GM23338 (cell line): Measurements from ENCODE around the gene RPL41. TPM values are rescaled to one million over a fixed set of nuclear protein-coding genes. Genes with fewer than 3 reads are reported as not detected.

Experiments
- CREB1 ChIP-seq: fragments of 250-450 bp; sonication (Bioruptor Pico); IDR thresholded peaks from 2 replicates; pipeline ENCODE4 v1.5.0; 2020; ENCODE audit warnings: low read depth, mild to moderate bottlenecking, moderate library complexity
- STAT1 ChIP-seq: IDR thresholded peaks from one replicate; pipeline ENCODE4 v1.6.1; 2016; ENCODE audit warnings: antibody characterized with exemption; ENCODE audit not compliant: unreplicated experiment
- polyA plus RNA-seq: library from polyadenylated mRNA; unstranded; fragments of >200 nt; fragmentation: Nextera tagmentation; extraction: Ambion mirVana; gene quantifications from 2 replicates; pipeline ENCODE4 v1.2.1, GENCODE V29; 2016
- total RNA-seq: library from RNA; depleted of rRNA; stranded (reverse); fragments of >200 nt; shearing (Covaris generic); gene quantifications from 2 replicates; pipeline ENCODE4 v1.2.3, GENCODE V29; 2014
- TF ChIP-seq, protein P1 (sequence below): fragments of 250-450 bp; sonication (Bioruptor Pico); IDR thresholded peaks from 2 replicates; pipeline ENCODE4 v1.5.0; 2020; ENCODE audit warnings: mild to moderate bottlenecking, moderate library complexity
- TF ChIP-seq, protein P2 (sequence below): IDR thresholded peaks from one replicate; pipeline ENCODE4 v1.6.1; 2018; ENCODE audit warnings: antibody characterized with exemption; ENCODE audit not compliant: unreplicated experiment
- TF ChIP-seq, protein P3 (sequence below), 2 experiments: fragments of 200-600 bp in 1 of 2; sonication (generic) in 1 of 2; conservative IDR thresholded peaks; 2 replicates each; pipeline versions ENCODE4 v1.5.1 to v1.6.1; 2016 to 2017; ENCODE audit warnings: antibody characterized with exemption in 2 of 2, low read depth in 2 of 2, mild to moderate bottlenecking in 2 of 2, moderate library complexity in 1 of 2

RPL41 gene
- total and polyA plus RNA-seq, 2 experiments from 2014 or later: 2,039 to 3,875 TPM

DNA sequence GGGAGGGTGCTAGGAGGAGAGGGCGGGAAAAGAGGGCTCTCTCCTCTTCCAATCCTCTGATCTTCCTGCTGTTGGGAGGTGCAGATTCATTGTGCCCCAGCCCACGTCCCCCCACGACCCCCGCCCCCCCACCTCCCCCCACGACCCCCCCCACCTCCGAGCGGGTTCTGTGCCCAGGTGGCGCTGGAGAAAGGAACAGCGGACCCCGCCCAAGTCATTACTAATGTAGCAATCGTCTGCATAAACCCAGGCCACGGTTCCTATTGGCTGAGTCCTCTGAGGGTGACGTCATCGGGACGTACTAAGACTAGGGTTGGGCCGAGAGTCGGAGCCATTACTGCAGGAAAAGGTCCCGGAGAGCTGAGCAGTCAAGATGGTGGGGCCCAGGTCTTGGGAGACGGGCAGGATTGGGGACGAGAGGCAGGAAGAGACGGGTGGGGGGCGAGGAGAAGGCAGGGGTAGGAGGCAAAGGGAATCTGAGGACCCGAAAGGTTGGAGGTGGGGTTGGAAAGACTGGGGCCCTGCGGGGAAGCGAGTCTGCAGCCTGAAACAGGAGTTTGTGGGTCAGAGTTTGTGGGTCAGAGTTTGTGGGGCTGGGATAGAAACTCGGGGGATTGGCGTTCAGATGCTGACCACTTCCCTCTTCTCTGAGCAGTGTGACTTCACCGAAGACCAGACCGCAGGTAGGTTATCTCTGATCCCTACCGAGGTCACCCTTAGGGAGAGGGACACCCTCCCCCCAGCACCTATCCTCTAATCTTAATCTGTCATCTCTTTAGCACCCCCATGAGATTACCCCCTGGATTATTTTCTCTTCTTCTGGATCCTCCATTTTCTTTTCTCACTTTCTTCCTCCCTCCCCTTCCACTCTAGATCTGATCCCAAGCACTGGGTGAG lies 41.8 kb downstream of the RPL41 start, which contains the start of gene MYL6 (continued):
- TF ChIP-seq, protein P1, sequence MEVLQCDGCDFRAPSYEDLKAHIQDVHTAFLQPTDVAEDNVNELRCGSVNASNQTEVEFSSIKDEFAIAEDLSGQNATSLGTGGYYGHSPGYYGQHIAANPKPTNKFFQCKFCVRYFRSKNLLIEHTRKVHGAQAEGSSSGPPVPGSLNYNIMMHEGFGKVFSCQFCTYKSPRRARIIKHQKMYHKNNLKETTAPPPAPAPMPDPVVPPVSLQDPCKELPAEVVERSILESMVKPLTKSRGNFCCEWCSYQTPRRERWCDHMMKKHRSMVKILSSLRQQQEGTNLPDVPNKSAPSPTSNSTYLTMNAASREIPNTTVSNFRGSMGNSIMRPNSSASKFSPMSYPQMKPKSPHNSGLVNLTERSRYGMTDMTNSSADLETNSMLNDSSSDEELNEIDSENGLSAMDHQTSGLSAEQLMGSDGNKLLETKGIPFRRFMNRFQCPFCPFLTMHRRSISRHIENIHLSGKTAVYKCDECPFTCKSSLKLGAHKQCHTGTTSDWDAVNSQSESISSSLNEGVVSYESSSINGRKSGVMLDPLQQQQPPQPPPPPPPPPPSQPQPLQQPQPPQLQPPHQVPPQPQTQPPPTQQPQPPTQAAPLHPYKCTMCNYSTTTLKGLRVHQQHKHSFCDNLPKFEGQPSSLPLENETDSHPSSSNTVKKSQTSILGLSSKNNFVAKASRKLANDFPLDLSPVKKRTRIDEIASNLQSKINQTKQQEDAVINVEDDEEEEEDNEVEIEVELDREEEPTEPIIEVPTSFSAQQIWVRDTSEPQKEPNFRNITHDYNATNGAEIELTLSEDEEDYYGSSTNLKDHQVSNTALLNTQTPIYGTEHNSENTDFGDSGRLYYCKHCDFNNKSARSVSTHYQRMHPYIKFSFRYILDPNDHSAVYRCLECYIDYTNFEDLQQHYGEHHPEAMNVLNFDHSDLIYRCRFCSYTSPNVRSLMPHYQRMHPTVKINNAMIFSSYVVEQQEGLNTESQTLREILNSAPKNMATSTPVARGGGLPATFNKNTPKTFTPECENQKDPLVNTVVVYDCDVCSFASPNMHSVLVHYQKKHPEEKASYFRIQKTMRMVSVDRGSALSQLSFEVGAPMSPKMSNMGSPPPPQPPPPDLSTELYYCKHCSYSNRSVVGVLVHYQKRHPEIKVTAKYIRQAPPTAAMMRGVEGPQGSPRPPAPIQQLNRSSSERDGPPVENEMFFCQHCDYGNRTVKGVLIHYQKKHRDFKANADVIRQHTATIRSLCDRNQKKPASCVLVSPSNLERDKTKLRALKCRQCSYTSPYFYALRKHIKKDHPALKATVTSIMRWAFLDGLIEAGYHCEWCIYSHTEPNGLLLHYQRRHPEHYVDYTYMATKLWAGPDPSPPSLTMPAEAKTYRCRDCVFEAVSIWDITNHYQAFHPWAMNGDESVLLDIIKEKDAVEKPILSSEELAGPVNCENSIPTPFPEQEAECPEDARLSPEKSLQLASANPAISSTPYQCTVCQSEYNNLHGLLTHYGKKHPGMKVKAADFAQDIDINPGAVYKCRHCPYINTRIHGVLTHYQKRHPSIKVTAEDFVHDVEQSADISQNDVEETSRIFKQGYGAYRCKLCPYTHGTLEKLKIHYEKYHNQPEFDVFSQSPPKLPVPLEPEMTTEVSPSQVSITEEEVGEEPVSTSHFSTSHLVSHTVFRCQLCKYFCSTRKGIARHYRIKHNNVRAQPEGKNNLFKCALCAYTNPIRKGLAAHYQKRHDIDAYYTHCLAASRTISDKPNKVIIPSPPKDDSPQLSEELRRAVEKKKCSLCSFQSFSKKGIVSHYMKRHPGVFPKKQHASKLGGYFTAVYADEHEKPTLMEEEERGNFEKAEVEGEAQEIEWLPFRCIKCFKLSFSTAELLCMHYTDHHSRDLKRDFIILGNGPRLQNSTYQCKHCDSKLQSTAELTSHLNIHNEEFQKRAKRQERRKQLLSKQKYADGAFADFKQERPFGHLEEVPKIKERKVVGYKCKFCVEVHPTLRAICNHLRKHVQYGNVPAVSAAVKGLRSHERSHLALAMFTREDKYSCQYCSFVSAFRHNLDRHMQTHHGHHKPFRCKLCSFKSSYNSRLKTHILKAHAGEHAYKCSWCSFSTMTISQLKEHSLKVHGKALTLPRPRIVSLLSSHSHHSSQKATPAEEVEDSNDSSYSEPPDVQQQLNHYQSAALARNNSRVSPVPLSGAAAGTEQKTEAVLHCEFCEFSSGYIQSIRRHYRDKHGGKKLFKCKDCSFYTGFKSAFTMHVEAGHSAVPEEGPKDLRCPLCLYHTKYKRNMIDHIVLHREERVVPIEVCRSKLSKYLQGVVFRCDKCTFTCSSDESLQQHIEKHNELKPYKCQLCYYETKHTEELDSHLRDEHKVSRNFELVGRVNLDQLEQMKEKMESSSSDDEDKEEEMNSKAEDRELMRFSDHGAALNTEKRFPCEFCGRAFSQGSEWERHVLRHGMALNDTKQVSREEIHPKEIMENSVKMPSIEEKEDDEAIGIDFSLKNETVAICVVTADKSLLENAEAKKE (CRISPR knock-in tag): no peak
- TF ChIP-seq, protein P2, sequence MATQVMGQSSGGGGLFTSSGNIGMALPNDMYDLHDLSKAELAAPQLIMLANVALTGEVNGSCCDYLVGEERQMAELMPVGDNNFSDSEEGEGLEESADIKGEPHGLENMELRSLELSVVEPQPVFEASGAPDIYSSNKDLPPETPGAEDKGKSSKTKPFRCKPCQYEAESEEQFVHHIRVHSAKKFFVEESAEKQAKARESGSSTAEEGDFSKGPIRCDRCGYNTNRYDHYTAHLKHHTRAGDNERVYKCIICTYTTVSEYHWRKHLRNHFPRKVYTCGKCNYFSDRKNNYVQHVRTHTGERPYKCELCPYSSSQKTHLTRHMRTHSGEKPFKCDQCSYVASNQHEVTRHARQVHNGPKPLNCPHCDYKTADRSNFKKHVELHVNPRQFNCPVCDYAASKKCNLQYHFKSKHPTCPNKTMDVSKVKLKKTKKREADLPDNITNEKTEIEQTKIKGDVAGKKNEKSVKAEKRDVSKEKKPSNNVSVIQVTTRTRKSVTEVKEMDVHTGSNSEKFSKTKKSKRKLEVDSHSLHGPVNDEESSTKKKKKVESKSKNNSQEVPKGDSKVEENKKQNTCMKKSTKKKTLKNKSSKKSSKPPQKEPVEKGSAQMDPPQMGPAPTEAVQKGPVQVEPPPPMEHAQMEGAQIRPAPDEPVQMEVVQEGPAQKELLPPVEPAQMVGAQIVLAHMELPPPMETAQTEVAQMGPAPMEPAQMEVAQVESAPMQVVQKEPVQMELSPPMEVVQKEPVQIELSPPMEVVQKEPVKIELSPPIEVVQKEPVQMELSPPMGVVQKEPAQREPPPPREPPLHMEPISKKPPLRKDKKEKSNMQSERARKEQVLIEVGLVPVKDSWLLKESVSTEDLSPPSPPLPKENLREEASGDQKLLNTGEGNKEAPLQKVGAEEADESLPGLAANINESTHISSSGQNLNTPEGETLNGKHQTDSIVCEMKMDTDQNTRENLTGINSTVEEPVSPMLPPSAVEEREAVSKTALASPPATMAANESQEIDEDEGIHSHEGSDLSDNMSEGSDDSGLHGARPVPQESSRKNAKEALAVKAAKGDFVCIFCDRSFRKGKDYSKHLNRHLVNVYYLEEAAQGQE: no peak
- no peak for TF ChIP-seq STAT1
- TF ChIP-seq, protein P3, sequence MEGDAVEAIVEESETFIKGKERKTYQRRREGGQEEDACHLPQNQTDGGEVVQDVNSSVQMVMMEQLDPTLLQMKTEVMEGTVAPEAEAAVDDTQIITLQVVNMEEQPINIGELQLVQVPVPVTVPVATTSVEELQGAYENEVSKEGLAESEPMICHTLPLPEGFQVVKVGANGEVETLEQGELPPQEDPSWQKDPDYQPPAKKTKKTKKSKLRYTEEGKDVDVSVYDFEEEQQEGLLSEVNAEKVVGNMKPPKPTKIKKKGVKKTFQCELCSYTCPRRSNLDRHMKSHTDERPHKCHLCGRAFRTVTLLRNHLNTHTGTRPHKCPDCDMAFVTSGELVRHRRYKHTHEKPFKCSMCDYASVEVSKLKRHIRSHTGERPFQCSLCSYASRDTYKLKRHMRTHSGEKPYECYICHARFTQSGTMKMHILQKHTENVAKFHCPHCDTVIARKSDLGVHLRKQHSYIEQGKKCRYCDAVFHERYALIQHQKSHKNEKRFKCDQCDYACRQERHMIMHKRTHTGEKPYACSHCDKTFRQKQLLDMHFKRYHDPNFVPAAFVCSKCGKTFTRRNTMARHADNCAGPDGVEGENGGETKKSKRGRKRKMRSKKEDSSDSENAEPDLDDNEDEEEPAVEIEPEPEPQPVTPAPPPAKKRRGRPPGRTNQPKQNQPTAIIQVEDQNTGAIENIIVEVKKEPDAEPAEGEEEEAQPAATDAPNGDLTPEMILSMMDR (conservative IDR thresholded peaks at IDR 0.05; ENCODE audit: low read depth in 2 of 2): no peak
- peak; percentile 98 for TF ChIP-seq CREB1 (CRISPR knock-in tag)
